BLaER1 treated with 17β-estradiol and CSF1 and Interleukin-3, amounts not matched to agents 10 nM and 100 nM (cell line): Measurements from ENCODE around the gene DGKD.

Source experiments
- H3K27ac ChIP-seq, 11 experiments: shearing (Covaris generic); formaldehyde crosslinking; 2 replicates each; pipeline ENCODE4 v1.8.1; 2022
- H3K27me3 ChIP-seq, 11 experiments: shearing (Covaris generic); formaldehyde crosslinking; 2 replicates each; pipeline ENCODE4 v1.8.1; 2022
- H3K36me3 ChIP-seq, 11 experiments: shearing (Covaris generic); formaldehyde crosslinking; 2 replicates each; pipeline ENCODE4 v1.8.1; 2022
- H3K4me1 ChIP-seq, 10 experiments: shearing (Covaris generic); formaldehyde crosslinking; 2 replicates each; pipeline ENCODE4 v1.8.1; 2022
- H3K4me2 ChIP-seq, 11 experiments: shearing (Covaris generic); formaldehyde crosslinking; 2 replicates each; pipeline ENCODE4 v1.8.1; 2022
- H3K4me3 ChIP-seq, 10 experiments: shearing (Covaris generic); formaldehyde crosslinking; 2 replicates each; pipeline ENCODE4 v1.8.1; 2022
- H3K9ac ChIP-seq, 11 experiments: shearing (Covaris generic); formaldehyde crosslinking; 2 replicates each; pipeline ENCODE4 v1.8.1; 2022
- H3K9me3 ChIP-seq, 11 experiments: shearing (Covaris generic); formaldehyde crosslinking; replicated peaks in 1 of 11; 2 replicates each; pipeline ENCODE4 v1.8.1; 2022
- H4K20me1 ChIP-seq, 11 experiments: shearing (Covaris generic); formaldehyde crosslinking; 2 replicates each; pipeline ENCODE4 v1.8.1; 2022
- Cebpa-rat ChIP-seq, 11 experiments: shearing (Covaris generic); IDR thresholded peaks; 2 replicates each; pipeline ENCODE4 v1.8.1; 2022

Gene DGKD

DNA sequence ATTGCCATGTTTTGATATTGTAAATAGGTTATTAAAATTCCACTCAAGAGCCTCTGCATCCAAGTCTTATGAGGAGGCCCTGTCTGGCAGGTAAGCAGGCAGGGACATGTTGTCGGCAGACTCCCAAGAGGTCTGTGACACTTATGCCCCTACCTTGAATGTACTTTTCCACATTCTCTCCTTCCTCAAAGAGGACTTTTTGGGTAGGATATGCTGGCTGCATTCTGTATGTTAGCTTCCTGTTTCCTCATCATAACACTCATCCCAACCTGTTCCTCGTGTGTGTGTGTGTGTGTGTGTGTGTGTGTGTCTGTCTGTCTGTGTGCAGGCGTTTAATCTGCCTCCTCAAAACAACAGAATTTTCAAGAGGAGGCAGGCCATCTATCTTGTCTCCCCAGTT, 137.0 kb downstream of the DGKD start:
- TF ChIP-seq Cebpa-rat (IDR thresholded peaks at IDR 0.05): no peak
- Histone ChIP-seq H3K9me3 (no peaks in the 10 kb centered on the region), H3K4me3 (no peak overlapping the region), H4K20me1 (no peaks in the 10 kb centered on the region; a peak in 1 of 22 replicates), H3K27me3 (no peaks in the 10 kb centered on the region), H3K9ac (no peak overlapping the region), H3K27ac (no peak overlapping the region), H3K4me2 (no peak overlapping the region), H3K4me1 (no peaks in the 10 kb centered on the region), H3K36me3 (peaks cover 0 to 93% (median 18%) of the 10 kb centered on the region in 11 experiments; a peak in 17 of 22 replicates)

DNA sequence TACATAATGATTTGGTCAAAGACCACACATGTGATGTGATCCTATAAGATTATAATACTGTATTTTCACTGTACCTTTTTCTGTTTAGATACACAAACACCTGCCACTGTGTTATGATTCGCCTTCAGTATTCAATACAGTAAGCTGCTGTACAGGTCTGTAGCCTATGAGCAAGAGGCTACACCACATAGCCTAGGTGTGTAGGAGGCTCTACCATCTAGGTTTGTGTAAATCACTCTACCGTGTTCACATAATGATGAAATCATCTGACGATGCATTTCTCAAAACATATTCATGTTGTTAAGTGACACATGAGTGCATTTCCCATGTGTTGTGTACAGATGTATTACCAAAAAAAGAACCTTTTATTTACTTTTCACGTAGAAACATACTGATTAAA, 137.8 kb downstream of the DGKD start:
- Histone ChIP-seq H3K4me1 (no peaks in the 10 kb centered on the region), H3K27ac (no peak overlapping the region), H3K4me3 (no peak overlapping the region), H4K20me1 (no peaks in the 10 kb centered on the region), H3K9ac (no peak overlapping the region), H3K9me3 (no peaks in the 10 kb centered on the region), H3K27me3 (no peaks in the 10 kb centered on the region), H3K36me3 (peaks cover 0 to 93% (median 23%) of the 10 kb centered on the region in 11 experiments; a peak in 17 of 22 replicates), H3K4me2 (no peak overlapping the region)
- TF ChIP-seq Cebpa-rat (IDR thresholded peaks at IDR 0.05): no peak

DNA sequence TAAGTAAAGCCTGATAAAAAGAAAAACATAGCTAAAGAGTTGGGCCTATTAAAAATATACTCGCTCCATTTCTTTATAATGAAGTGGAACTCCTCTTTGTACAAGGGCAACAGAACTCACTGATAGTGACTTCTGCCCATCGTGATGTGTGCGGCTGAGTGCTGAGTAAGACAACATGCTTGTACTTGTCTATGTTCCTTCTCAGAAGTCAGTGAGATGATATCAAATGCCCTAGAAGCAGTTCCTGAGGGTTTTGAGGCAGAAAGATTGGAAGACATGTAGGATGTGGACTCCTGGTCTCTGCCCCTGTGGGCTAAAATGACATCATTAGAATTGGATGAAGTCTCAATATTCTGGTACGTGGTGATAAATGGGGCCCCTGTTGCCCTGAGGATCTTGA, 138.5 kb downstream of the DGKD start:
- H3K27ac ChIP-seq: no peak overlapping the region
- TF ChIP-seq Cebpa-rat (IDR thresholded peaks at IDR 0.05): no peak
- no peak overlapping the region for H3K4me2 ChIP-seq
- H3K27me3 ChIP-seq: no peaks in the 10 kb centered on the region
- no peaks in the 10 kb centered on the region for H4K20me1 ChIP-seq
- H3K4me3 ChIP-seq: no peak overlapping the region
- H3K4me1 ChIP-seq: peaks cover 0 to 1% (median 0%) of the 10 kb centered on the region in 10 experiments; a peak in 1 of 20 replicates
- H3K36me3 ChIP-seq: peaks cover 0 to 94% (median 29%) of the 10 kb centered on the region in 11 experiments; a peak in 17 of 22 replicates
- no peaks in the 10 kb centered on the region for H3K9me3 ChIP-seq
- H3K9ac ChIP-seq: no peak overlapping the region

DNA sequence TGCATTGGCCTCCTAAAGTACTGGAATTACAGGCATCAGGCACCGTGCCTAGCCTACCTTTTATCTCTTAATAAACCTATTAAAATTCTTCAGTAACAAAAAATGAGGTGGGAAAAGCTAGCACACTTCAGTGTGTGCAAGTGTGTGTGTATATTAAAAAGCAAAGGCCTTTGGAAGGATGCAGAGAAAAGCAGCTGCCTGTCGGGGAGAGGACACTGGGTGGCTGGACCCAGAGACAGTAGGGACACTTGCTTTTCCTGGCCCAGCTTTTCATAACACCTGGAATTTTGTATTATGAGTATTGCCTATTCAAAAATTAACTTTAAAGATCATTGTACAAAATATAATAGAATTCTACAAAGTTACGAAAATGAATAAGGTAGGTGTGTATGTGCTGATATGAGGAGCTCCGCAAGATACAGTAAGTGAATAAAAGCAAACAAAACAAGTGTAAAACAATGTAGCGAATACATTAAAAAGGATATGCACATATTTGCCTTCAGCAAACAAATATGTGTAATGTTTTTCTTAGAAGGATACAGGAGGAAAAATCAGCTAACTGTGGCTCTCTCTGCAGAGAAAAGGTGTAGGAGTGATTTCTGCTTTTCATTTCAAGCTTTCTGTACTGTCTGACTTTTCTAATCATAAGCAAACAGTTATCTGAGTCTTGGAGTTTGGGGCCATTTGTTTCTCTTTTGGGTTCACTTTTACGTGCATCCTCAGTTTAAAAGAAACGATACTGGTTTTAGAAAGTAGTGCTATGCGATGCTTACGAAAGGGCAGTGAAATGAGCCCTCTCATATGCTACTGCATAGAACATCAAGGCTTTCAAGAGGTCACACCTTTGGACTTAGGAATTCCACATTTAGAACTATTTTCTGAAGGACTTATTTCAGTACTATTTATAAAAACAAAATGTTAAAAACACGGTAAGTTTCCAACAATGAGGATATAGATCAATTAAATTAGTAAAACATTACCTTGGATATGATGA, 141.5 kb downstream of the DGKD start:
- H3K4me2 ChIP-seq: no peak overlapping the region
- H3K4me1 ChIP-seq: peaks cover 0 to 15% (median 0%) of the 10 kb centered on the region in 10 experiments; a peak in 5 of 20 replicates
- no peaks in the 10 kb centered on the region for H3K27me3 ChIP-seq
- H3K9ac ChIP-seq: no peak overlapping the region
- TF ChIP-seq Cebpa-rat (IDR thresholded peaks at IDR 0.05): no peak
- H3K27ac ChIP-seq: no peak overlapping the region
- H4K20me1 ChIP-seq: no peaks in the 10 kb centered on the region
- peaks cover 0 to 83% (median 22%) of the 10 kb centered on the region in 11 experiments; a peak in 17 of 22 replicates for H3K36me3 ChIP-seq
- H3K4me3 ChIP-seq: no peak overlapping the region
- no peaks in the 10 kb centered on the region for H3K9me3 ChIP-seq

DNA sequence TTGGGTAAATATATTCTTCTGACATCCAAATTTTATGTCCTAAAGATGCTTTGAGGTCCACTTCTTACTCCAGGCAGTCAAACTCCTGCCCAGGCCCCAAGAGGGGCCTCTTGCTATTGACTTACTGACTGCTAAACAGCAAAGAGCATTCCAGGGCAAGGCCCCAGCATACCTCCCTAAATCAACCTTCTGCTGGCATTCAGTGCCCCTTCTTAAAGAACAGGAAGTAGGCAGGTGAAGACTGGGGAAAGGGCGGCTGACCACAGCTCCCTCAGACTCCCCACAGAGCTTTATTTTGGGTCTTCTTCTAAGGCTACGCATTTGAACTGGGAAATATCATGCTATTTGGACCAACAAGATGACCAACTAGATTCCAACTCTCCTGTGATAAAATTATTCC, 143.4 kb downstream of the DGKD start:
- Histone ChIP-seq H3K36me3 (peaks cover 12 to 83% (median 24%) of the 10 kb centered on the region in 11 experiments; a peak in 19 of 22 replicates), H3K4me3 (no peak overlapping the region), H3K9ac (no peak overlapping the region), H3K27me3 (no peaks in the 10 kb centered on the region), H4K20me1 (no peaks in the 10 kb centered on the region), H3K9me3 (peaks cover 6 to 13% (median 10%) of the 10 kb centered on the region in 11 experiments; a peak in 21 of 22 replicates), H3K4me1 (peaks cover 0 to 26% (median 0%) of the 10 kb centered on the region in 10 experiments; a peak in 5 of 20 replicates), H3K4me2 (no peak overlapping the region), H3K27ac (no peak overlapping the region)
- TF ChIP-seq Cebpa-rat (IDR thresholded peaks at IDR 0.05): no peak

DNA sequence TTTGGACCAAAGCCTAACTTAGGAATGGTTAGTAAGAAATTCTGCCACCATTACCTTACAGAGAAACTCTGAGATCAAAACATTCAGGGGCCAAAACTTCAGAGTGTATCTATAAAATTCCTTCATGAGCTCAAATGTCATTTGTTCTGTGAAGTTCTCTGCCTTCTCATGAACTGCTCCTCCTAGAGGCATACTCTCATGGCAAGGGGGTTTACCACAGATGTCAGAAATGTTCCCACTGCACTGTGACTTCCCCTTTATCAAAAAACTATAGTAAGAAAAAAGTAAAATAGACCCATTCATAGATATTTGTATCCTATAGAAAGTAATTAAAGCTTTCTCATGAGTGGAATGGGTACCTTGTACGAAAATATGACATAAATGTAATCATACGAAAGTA, 143.8 kb downstream of the DGKD start:
- no peaks in the 10 kb centered on the region for H3K27me3 ChIP-seq
- H3K4me1 ChIP-seq: peaks cover 0 to 26% (median 0%) of the 10 kb centered on the region in 10 experiments; a peak in 5 of 20 replicates
- no peak overlapping the region for H3K4me3 ChIP-seq
- H3K9ac ChIP-seq: no peak overlapping the region
- no peak overlapping the region for H3K4me2 ChIP-seq
- TF ChIP-seq Cebpa-rat (IDR thresholded peaks at IDR 0.05): no peak
- peaks cover 14 to 83% (median 27%) of the 10 kb centered on the region in 11 experiments; a peak in 19 of 22 replicates for H3K36me3 ChIP-seq
- H3K9me3 ChIP-seq: peaks cover 11 to 17% (median 14%) of the 10 kb centered on the region in 11 experiments
- no peak overlapping the region for H3K27ac ChIP-seq
- H4K20me1 ChIP-seq: no peaks in the 10 kb centered on the region

DNA sequence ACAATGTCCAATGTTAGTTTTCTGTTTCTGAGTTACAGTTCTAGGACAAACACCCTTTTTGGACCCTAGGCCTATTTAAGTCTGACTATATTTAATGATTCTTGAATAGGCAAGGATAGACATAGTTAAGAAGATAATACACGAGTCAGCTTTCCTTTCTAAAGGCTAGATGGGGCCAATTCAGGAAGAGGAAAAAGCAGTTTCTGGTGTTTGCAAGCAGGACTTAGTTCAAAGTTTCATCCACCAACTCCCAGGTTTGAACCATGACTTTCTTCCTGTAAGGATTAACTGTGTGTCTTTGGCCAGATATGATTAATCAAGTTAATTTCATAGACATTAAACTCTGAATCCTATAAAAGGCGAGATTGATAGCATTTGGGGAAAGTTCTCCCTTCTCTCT, 145.6 kb downstream of the DGKD start:
- Histone ChIP-seq H3K4me1 (peaks cover 0 to 26% (median 0%) of the 10 kb centered on the region in 10 experiments; a peak in 6 of 20 replicates), H3K27ac (no peak overlapping the region), H3K27me3 (no peaks in the 10 kb centered on the region), H3K9me3 (peaks cover 22 to 33% (median 26%) of the 10 kb centered on the region in 11 experiments), H3K36me3 (peaks cover 14 to 84% (median 37%) of the 10 kb centered on the region in 11 experiments; a peak in 20 of 22 replicates), H3K4me3 (no peak overlapping the region), H3K4me2 (peak overlapping the region in 2 of 11 experiments; percentile 18 to 20; a peak in 3 of 22 replicates), H4K20me1 (no peaks in the 10 kb centered on the region), H3K9ac (no peak overlapping the region)
- TF ChIP-seq Cebpa-rat (IDR thresholded peaks at IDR 0.05): no peak

DNA sequence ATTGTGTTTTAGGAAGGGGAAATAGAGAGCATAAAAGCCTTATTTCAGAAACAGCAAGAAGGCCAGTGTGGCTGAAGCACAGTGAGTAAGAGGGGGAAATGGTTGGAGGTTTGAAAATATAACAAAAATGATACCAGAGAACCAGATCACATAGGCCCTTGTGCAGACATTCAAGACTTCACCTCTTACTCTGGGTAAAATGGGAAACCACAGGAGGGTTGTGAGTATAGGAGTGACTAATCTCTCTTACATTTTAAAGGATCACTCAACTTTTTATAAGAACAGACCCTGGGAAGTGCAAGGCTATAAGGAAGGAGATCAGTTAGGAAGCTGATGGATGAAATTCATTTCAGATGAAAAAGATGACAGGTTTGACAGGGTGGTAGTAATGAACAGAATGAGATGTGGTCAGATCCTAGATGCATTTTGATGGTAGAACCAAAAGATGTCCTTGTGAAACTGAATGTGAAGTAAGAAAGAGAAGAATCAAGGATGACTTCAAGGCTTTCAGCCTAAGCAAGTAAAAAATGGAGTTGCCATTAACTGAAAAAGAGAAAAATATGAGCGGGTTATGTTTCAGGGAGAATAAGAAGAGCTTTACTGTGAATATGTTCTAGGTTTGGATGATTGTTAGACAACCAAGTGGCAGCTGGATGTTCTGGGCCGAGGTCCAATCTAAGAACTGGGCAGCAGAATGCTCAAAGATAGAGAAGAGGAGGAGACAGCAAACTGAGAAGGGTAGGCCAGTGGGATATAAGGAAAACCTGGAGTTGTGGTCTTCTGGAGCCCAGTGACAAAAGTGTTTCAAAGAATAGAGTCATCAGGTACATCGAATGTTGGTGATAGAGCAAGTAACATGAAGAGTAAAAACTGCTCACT, 147.1 kb downstream of the DGKD start:
- no peak overlapping the region for H3K4me3 ChIP-seq
- no peak overlapping the region for H3K9ac ChIP-seq
- peaks cover 17 to 78% (median 33%) of the 10 kb centered on the region in 11 experiments; a peak in 20 of 22 replicates for H3K36me3 ChIP-seq
- H4K20me1 ChIP-seq: no peaks in the 10 kb centered on the region
- H3K9me3 ChIP-seq: peaks cover 22 to 37% (median 33%) of the 10 kb centered on the region in 11 experiments
- H3K27me3 ChIP-seq: no peaks in the 10 kb centered on the region
- no peak overlapping the region for H3K4me2 ChIP-seq
- H3K27ac ChIP-seq: no peak overlapping the region
- TF ChIP-seq Cebpa-rat (IDR thresholded peaks at IDR 0.05): no peak
- peaks cover 0 to 26% (median 0%) of the 10 kb centered on the region in 10 experiments; a peak in 6 of 20 replicates for H3K4me1 ChIP-seq
